Inflammatory macrophage treated with lipopolysaccharide for 1 hour (primary cell): ENCODE results near the gene PDLIM7.

Source experiments
- DNase-seq, 2 donors: peaks; one replicate each; pipeline ENCODE4 v3.0.0-alpha.2; 2020 to 2022

The PDLIM7 gene

DNA sequence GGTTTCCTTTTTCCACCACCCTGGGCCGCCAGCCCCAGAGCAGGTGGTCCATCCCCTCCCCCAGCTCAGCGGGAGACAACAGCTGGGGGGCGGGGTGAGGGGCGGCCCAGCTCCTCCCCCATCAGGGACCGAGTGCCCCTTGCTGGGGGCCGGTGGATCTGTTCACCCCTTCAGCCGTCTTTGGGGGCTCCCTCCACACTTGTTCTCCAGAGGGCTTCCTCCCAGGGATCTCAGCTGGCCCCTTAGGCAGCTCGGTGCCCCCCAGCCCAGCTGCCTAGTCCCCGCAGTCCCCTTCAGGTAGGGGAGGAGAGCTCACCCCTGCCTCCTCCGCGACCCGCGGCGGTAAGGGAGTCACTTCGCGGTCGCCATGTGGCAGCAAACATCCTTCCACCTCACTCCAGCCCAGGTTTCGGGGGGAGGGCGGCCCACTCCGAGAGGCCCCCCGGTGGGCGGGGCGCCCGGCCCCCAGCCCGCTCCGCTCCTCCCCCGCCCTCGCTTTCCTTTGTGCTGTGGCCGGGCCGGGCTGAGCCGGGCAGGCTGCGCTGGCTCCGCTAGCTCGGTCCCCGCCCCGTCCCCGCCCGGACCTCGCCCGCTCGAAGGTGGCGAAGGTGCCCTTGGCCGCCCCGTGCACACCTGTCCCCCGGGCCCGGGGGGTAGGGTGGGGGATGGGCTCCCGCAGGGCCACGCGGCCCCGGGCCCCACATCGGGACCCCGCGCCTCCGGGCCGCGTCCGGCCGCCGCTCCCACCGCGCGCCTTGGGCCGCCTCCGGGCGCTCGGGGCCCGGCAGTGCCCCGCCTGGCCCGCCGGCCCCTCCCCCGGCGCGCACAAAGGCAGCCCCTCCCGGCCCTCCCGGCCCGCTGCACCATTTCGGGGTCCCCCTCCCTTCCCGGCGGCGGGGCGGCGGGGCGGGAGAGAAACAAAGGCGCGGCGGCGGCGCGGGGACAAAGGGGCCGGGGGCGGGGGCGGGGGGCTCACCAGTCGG is 24.7 kb downstream of the PDLIM7 start:
- no peak for DNase-seq

DNA sequence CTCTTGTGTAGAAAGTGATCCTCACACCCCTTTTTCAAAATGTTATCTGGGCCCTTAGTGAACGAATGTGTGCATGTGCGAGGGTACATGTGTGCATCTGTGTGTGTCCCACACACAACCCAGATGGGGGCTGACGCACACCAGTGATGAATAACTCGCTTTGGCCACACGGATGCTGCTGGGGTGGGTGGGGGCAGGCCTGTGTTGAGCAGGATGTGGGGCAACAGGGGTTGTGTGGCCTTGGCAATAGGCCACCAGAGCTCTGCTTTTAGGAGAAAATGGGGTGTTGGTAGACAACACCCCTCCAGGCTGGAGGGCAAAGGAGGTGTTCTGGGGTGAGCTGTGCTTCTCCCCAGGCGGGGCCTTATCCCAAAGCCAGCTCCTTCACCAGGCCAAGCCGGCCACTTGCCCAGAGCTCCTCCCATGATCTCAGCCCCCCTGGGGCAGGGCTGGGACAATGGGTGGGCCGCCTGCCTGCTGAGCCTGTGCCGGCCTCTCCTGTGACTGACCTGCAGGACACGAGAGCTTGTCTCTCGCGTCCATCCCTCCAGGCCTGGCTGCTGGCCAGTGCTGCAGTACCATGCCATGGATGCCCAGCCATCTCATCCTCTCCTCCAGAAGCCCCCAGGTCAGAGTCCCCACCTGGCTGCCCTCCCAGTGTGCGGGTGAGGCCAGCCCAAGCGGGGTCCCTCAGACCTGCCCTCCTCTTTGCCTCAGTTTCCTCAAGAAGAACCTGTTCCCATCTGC is 25.6 kb downstream of the PDLIM7 start:
- DNase-seq: no peak

DNA sequence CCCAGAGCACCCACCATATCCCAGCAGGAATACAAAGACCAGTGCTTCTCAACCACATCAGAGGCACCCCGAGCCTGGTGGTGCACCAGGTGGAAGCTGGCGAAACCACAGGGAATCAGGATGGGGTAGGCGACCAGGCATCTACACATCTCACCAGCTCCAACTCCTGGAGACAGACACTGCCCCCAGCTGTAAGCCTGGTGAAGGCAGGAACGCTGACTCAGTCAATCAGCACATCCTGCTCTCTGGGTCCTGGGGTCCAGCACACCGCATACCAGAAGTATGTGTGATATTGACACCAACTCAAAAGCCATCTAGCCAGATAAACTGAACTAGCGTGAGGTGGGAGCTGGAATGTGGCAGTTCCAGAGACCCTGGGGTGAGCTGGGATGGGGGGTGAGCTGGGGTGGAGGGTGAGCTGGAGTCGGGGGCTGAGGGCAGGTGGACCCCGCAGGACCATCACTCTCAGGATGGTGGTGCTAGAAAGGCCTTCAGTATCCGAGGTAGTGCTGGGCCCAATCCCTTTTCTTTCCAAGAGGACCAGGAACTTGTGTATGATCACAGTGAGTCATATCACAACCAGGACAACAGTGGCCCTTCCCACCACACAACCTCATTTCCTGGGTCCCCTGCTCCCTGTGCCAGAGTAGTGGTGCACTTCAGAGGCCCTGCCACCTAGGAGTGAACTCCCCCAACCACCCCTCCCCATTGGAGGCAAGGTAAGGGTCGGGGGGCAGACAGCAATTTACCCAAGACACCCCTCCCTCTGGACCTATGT is 26.5 kb downstream of the PDLIM7 start:
- no peak for DNase-seq

DNA sequence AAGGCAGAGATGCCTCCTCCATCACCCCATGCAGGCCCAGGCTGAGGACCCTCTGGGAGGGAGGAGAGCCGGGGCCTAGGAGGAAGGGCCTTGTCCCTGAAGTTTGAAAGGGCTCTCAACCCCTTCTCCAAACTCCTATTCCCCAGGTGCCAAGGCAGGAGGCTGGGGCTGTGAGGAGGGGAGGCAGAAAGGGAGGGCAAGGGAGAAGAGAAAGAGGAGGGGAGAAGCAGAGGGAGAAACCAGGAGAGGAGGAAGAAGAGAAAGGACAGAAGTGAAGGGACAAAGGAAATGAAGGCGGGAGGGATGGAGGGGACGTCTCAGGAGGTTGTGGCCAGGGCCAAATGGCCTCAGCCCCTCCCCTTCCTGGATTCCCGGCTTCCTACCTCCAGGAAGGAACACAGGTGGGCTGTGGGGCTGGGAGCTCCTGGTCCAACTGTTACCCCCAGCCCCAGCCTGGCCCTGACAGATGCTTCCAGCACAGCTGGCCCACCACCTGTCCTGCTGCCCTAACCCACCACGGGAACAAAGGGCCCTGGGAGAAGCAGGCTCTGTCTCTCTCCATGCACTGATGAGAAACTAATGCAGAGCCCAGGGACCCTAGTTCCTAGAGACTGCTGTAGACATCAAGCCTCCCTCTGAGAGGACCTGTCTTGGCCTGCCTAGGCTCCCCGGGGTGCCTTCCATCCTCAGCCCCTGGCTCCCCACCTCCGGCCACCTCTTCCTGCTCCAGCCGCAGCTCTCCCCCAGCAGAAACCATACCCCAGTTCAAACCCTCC is 27.5 kb downstream of the PDLIM7 start:
- no peak for DNase-seq

- DNase-seq: no peak
Observed at GRCh38 chr5:177468685-177469628, 28.4 kb downstream of the PDLIM7 start.

- DNase-seq: no peak
Observed at GRCh38 chr5:177468329-177468684, 29.1 kb downstream of the PDLIM7 start.

DNA sequence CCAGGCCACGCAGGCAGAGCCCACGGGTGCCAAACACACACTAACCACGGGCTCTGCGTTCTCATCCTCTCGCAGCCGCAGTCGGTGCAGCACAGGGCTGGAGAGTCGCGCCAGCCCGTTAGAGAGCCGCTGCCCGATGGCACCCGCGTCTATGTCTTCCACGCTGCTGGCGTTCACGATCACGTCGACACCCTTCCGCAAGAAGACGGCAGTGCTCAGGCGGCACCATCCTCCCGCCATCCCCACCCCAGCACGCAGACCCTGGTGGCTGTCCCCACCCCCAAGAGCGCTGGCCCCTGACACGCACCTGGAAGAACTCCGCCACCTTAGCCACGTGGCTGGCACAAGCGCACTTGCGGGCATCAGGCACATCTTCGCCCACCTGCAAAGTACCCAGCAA is 30.0 kb downstream of the PDLIM7 start:
- DNase-seq: no peak

DNA sequence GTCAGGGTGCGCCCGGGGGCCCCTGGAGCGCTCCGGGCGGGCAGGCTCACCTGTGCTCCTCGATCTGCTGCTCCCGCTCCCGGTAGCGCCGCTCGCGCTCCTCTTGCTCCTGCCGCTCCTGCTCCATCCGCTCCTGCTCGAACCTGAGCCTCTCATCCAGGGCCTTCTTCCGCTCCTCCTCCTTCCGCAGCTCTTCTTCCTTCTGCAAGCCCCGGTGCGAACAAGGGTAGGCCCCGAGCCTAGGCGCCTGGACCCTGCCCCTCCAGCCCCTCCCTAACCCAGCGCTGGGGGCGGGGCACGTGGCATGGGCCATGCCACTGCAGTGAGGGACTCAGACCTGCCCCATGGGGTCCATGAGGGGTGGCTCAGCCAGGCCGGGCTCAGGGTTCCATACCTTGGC is 30.5 kb downstream of the PDLIM7 start:
- DNase-seq: no peak

DNA sequence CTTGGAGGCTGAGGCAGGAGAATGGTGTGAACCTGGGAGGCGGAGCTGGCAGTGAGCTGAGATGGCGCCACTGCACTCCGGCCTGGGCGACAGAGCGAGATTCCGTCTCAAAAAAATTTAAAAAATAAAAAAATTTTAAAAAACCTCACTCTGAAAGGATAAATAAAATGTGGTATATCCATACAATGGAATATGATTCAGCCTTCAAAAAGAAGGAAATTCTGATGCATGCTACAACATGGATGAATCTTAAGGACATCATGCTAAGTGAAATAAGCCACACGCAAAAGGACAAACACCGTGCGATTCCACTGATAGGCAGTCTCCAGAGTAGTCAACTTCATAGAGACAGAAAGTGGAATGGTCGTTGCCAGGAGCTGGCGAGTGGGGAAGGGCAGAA is 32.4 kb downstream of the PDLIM7 start:
- no peak for DNase-seq

DNA sequence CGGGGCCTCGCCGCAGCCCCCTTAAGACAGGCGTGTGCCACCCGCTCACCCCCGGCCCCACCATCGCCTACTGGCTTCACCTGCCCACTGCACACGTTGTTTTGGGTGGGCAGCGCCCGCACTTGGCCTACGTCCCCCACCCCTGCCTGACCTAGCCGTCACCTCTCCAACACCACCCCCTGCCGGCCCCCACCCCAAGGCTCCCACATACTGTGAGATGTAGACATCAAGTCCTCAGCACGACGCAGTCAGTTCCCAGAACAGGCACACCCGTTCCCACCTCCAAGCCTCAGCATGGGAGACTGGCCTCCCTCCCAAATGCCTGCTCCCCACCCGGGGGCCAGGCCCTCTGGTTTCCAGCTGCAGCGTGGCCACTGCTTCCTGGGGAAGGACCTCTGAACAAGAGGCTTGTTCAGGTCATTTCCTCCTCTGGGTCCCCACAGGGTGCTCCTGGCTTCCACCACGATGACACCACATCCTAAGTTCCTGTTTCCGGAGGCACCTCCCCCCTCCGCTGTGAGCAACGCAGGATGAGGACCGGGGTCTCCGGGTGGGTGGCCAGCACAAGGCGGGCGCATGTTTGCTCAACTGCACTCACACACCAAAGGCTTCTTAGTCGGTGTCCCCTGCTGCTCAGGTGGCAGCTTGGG is 35.3 kb downstream of the PDLIM7 start:
- peak; percentile 58 to 69 for DNase-seq

DNA sequence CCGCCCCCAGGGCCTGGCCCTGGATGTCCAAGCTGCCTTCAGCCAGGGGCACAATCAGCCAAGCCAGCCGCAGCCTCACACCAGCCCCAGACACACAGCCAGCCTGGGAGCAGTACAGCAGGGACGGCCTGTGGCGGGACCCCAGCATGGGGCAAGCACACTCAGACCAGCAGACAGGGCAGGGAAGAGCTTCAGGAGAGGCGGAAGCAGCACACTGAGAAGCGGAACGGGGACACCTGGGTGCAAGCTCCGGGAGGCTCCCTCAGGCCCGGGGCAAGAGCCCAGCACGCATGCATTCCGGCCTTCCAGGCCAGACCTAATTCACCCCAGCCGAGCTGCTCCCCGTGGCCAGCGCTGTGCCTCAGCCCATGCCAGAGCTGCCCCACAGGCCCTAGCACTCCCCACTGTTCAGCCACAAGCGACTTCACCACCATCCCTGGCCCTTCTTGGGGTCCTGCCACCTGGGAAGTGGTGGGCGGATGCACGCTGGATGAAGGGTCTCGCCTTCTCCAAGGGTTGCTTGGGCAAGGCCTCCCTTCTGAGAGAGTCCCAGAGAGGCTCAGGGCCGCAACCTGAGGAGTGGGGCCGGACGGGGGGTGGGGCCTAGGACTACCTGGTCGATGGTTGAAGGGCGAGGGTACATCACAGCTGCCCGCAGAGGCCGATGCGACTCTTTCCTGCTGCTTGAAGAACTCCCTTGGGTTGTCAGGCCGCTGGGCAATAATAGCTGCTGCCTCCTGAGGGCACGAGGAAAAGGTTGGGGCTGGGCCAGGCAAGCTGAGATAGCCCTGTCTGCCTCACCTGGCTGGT is 37.4 kb downstream of the PDLIM7 start:
- DNase-seq: no peak

GRCh38 chr5:177459357-177459756 is 38.0 kb downstream of the PDLIM7 start:
- DNase-seq: no peak

DNA sequence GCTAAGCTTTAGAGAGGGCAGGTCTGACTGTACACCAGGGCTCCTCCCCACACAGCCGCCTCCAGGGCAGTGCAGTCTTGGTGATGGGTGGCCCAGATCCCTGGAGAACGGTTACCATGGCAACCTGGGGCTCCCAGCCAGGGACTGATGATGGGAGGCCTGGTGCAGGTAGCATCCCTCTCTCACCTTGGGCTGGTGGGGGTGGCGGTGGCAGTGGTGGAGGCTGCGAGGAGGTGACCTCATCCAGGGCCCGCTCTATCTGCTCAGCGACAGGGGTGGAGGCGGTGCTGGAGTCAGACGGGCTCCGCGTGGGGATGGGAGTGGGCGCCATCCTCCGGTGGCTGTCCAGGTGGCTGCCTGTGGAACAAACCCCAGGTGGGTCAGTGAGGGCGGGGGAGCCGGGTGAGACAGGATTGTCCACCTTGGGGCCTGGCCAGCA is 38.5 kb downstream of the PDLIM7 start:
- no peak for DNase-seq

DNA sequence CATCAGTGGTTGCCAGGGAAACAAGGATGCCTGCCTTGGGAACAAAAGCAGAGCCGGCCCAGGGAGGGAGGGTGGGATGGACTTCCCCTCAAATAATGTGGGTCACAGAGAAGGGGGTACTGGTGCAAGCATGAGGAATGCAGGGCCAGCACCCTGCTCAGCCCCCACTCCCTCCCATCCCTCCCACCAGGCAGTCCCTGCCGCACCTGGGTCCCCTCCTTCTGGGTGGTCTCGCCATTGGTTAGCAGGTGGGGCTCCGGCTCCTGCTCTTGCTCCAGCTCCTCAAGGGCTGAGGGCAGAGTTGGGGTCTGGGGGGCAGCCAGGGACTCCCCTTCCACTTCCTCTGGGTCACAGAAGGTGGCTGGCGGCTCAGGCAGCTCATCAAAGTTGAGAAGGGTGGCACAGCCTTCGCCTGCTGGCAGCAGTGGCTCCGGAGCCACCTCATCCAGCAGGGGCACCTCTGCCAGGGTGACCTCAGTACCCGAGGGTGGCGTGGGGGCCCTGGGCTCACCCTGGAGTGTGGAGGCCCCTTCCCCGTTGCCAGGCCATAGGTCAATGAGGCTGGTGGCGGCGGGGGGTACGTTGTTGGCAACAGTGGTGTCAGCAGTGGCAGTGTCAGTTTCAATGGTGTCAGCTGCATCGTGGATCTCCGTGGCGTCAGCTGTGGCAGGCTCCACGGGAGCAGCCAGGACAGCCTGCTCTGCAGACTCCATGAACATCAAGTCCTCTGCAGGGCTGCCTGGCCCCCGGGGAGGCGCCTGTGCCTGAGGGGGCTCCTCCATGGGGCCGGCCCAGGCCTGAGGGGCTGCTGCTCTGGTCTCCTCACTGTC is 39.3 kb downstream of the PDLIM7 start:
- DNase-seq: no peak

- peak; percentile 91 to 92 for DNase-seq
Observed at GRCh38 chr5:177456976-177457851, 40.2 kb downstream of the PDLIM7 start.

DNA sequence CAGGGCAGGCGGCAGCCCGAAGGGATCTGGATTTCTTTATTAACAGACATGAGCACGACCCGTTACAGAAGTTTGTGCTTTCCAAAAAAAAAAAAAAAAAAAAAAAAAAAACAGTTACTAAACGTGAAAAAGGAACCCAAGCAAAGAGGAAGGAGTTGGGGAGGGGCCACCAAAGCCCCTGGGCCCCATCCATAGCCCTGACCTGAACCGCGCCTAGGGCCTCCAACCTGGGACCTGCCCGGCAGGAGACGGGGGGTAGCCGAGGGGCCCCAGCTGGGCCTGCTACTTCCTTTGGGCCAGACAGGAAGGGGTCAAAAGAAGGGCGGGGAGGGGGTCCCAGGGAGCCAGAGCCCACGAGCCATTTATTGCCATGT is 40.8 kb downstream of the PDLIM7 start:
- DNase-seq: no peak

GRCh38 chr5:177455661-177456590 is 41.5 kb downstream of the PDLIM7 start:
- DNase-seq: peak; percentile 65 to 95
